ENCODE data around the gene PKMYT1. TPM values are rescaled to one million over a fixed set of nuclear protein-coding genes. Genes with fewer than 3 reads are reported as not detected.

The PKMYT1 gene
- total RNA-seq, 4 donors from 2014 or later, result 0.60 to 1.6 (median 1.1) TPM

- Histone ChIP-seq H3K4me3 (no peak overlapping the region), H3K4me1 (peaks cover 0 to 51% (median 18%) of the 10 kb centered on the region in 4 donors), H3K9me3 (no peaks in the 10 kb centered on the region), H3K36me3 (peaks cover 0 to 28% (median 0%) of the 10 kb centered on the region in 3 donors), H3K27ac (no peak overlapping the region), H3K27me3 (peaks cover 0 to 21% of the 10 kb centered on the region in 2 donors)
- no peak for DNase-seq (ENCODE audit: low spot score in 2 of 2)
- TF ChIP-seq EP300 (IDR thresholded peaks at IDR 0.05), result no peak
- TF ChIP-seq CTCF (IDR thresholded peaks at IDR 0.05), result no peak
- no peak for TF ChIP-seq POLR2A (IDR thresholded peaks at IDR 0.05)
- WGBS, 2 donors, result 84 to 85% methylated on average over 18 to 21 of the region's 35 CpGs
Measured at GRCh38 chr16:2971134-2971984, 8.9 kb downstream of the PKMYT1 start.

GRCh38 chr16:2970563-2970962 is 9.7 kb downstream of the PKMYT1 start:
- peak overlapping the region in 3 of 4 donors; percentile 66 to 77 (median 71) for H3K27ac ChIP-seq
- no peak for TF ChIP-seq POLR2A (IDR thresholded peaks at IDR 0.05)
- TF ChIP-seq CTCF (IDR thresholded peaks at IDR 0.05), result no peak
- H3K9me3 ChIP-seq, result no peaks in the 10 kb centered on the region
- H3K36me3 ChIP-seq, result peaks cover 0 to 28% (median 0%) of the 10 kb centered on the region in 3 donors
- peaks cover 0 to 53% (median 18%) of the 10 kb centered on the region in 4 donors for H3K4me1 ChIP-seq
- 74 to 81% methylated on average over 6 of the region's 6 CpGs for WGBS, 2 donors
- no peak for DNase-seq (ENCODE audit: low spot score in 2 of 2)
- peak overlapping the region in 2 of 4 donors; percentile 55 to 84 for H3K4me3 ChIP-seq
- peaks cover 0 to 29% of the 10 kb centered on the region in 2 donors for H3K27me3 ChIP-seq

- Histone ChIP-seq H3K27ac (peak overlapping the region in 3 of 4 donors; percentile 66 to 77 (median 71)), H3K9me3 (no peaks in the 10 kb centered on the region), H3K27me3 (peaks cover 0 to 36% of the 10 kb centered on the region in 2 donors), H3K4me1 (peaks cover 0 to 59% (median 22%) of the 10 kb centered on the region in 4 donors), H3K36me3 (peaks cover 0 to 28% (median 0%) of the 10 kb centered on the region in 3 donors), H3K4me3 (peak overlapping the region; percentile 44 to 84 (median 52))
- peak; percentile 30 to 54 (median 48) for TF ChIP-seq CTCF (IDR thresholded peaks at IDR 0.05)
- TF ChIP-seq EP300 (IDR thresholded peaks at IDR 0.05), result peak in 1 of 2 donors; percentile 13
- no peak for TF ChIP-seq POLR2A (IDR thresholded peaks at IDR 0.05)
- WGBS, 2 donors, result 1 to 4% methylated on average over 23 to 30 of the region's 83 CpGs
- DNase-seq (ENCODE audit: low spot score in 2 of 2), result peak in 1 of 2 donors; percentile 23
Measured at GRCh38 chr16:2969545-2970521, 10.4 kb downstream of the PKMYT1 start.

GRCh38 chr16:2968738-2969544 is 11.3 kb downstream of the PKMYT1 start, which contains the start of gene PAQR4:
PAQR4 (plus strand) TSS chr16:2969348; CDS start chr16:2969675, 327 bp downstream.
- Histone ChIP-seq H3K9me3 (no peaks in the 10 kb centered on the region), H3K36me3 (peaks cover 0 to 19% (median 0%) of the 10 kb centered on the region in 3 donors), H3K4me1 (peaks cover 0 to 68% (median 30%) of the 10 kb centered on the region in 4 donors), H3K27me3 (peaks cover 0 to 45% of the 10 kb centered on the region in 2 donors), H3K4me3 (peak within 1 kb of the TSS; percentile 44 to 84 (median 52)), H3K27ac (peak within 1 kb of the TSS in 3 of 4 donors; percentile 66 to 77 (median 71))
- peak; percentile 53 to 59 for DNase-seq (ENCODE audit: low spot score in 2 of 2)
- peak in 1 of 2 donors; percentile 40 for TF ChIP-seq EP300 (IDR thresholded peaks at IDR 0.05)
- peak in 1 of 5 experiments; percentile 17 for TF ChIP-seq CTCF (IDR thresholded peaks at IDR 0.05)
- peak in 1 of 2 donors; percentile 43 for TF ChIP-seq POLR2A (IDR thresholded peaks at IDR 0.05)
- 0 to 2% methylated on average over 39 to 40 of the region's 98 CpGs for WGBS, 2 donors
